Fibroblast of skin of left biceps (primary cell): Measurements from ENCODE around the gene ANXA11.

Experiments used
- DNase-seq, 2 experiments: peaks; one replicate each; pipeline ENCODE4 v3.0.0-alpha.2; 2013; ENCODE audit warnings: low read depth in 2 of 2

The ANXA11 gene

DNA sequence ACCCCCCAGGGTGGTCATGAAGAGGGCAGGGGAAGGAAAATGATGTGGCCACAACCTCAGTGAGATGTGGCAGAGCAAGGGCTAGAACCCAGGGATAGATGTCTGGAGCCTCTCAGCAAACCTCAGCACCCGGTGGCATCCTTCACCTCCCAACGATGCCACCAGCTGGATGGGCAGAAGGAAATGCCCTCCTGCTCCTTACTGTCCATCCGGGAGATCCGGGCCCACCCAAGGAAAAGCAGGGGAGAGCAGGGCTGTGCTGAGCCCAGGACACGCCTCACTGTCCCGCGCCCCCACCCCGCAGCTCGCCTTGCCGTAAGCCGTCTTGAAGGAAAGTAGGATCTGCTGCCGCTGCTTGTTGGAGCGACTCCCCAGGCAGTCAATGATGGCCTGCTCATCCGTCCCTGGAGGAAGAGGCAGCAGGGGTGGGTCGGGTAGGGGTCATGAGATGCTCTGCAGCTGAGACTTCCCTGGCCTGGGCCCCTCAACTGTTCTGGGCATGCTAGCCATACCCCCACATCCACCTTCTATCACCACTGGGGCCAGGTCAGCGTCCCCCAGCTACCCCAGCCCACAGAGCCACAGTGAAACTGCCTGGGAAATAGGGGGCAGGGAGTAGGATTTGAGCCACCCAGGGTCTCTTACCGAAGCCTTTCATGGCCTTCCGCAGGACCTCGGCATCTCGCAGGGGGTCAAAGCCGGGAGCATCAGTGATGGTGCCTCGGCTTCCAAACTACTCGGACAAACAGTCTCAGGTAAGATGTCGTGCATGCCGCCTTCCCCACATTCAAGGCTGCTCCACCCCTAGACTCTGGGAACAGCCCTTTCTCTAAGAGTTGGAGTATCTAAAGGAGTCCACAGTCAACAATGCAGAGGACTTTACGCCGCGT is 38.5 kb downstream of the ANXA11 start:
- no peak for DNase-seq

DNA sequence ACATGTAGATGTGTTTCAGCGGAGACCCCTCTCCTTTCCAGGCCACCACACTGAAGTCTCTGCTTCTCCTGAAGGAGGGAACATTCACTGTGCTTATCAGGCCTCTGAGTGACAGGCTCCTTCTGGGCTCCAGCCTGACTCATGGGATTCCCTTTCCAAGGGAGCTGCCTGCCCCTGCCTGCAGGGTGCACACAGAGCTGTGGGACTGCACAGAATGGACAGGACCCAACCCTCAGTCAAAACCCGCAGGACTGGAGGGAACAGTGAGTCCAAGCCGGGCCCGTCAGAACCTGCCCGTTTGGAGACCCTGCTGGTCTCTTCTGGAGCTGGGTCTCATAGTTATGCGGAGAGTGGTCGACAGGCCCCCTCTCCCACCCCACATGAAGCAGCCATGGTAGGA is 40.2 kb downstream of the ANXA11 start:
- no peak for DNase-seq

DNA sequence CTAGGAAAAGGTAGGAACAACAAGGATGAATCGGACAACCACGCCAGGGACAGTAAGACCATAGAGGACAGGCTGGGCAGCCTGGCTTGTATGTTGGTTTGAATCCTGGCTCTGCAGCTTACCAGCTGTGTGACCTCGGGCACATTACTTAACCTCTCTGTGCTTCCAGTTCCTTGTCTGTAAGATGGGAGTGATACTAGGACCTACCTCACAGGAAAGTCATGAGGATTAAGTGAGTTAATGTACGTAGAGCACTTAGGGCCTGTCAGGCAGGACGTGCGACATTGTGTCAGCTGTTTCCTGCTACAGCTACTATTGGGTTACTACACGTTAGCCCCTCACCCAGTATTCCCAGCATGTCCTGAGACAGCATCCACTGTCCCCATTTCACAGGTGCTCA is 40.7 kb downstream of the ANXA11 start:
- no peak for DNase-seq

DNA sequence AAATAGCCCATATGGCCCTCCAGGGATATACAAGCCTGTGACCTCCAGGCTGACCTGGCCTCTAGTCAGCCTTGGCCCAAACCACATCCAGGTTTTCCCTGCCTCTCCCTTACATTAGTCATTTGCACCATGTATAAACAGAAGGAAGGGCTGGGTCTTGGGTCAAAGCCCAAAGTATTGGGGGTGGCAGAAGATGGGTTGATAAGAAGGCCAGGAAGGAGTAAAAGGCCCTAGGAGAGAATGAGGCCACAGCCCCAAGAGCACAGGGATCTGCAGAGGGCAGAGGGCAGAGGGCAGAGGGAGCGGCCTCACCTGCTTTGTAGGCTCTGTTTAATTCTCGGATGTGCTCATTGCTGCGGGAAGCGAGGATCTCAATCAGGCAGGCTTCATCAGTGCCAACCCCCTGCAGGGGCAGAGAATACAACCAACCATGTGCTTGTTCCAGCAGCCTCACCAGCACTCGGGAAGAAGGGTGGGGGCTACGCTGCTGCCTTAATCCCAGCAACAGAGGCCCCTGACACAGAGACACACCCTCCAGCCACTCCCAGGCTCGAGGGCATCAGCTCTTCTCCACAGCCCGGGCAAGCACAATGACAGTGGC is 41.5 kb downstream of the ANXA11 start:
- DNase-seq = no peak

DNA sequence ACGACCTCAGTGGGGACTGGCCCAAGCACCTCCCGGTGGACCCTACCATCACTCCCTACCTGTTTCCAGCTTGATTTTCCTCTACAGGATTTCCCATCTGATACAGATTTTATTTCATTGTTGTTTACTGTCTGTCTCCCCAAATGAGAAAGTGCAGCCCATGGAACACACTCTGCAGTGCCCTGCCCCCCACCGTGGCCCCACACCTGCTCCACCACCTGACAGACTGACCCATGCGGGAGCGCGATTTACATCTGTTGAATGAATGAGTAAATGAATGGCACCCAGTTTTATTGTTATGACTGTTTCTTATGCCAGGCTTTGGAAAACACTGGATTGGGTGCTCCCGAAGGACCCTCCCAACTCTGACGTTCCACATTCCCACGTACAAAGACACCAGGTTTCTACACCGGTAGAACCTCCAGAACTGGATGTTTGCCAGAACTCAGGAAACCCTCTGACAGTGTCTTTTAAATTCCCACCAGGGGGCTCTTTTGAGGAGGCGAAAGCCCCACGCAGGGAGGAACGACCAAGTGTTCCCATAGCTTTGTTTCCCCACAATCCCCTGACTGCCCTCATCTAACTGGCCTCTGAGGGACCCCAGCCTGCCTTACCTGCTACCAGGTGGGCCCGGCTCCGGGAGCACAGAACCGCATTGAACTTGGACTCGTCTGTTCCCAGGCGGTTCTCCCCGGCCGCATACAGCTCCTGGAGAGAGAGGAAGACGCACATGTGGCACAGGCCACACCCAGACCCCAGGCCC is 43.8 kb downstream of the ANXA11 start:
- no peak for DNase-seq

DNA sequence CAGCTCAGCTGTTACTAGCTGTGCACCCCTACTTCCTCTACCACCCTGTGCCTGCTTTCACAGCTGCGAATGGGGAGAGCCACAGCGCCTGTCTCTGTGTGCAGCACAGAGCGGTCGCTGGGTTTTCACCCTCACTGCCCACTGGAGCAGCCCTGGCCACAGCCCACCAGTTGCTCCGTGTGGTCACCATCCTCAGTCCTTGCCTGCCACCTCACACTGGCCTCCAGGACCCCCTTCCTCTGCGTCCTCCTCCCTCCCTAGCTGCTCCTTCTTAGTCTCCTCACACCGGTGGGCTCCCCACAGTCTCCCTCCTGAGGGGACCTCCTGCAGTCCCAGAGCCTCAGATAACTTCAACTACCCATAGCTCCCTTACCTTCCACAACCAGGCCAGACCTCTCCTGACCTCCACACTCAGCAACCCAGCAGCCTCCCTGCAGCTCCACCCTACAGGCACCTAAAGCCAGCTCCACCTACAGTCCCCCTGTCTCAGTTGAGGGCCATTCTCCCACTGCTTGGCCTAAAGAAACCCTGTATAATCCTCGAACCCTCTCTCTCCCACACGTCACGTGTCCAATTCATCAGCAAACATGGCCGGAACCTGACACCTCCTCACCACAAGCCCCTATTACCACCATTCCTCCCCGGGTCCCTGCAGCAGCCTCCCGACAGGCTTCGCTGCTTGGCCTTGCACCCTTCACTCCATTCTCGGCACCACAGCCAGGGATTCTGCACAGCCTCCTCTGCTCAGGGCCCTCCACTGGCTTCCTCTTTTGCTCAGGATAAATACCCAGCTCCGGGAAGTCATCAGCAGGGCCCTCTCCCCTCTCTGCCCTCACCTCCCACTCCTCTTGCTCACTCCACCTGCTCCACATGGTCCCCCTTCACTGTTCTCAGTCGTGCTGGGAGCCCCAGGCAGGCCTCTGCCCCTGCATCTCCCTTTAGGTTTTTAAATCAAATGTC is 44.7 kb downstream of the ANXA11 start:
- DNase-seq = no peak

DNA sequence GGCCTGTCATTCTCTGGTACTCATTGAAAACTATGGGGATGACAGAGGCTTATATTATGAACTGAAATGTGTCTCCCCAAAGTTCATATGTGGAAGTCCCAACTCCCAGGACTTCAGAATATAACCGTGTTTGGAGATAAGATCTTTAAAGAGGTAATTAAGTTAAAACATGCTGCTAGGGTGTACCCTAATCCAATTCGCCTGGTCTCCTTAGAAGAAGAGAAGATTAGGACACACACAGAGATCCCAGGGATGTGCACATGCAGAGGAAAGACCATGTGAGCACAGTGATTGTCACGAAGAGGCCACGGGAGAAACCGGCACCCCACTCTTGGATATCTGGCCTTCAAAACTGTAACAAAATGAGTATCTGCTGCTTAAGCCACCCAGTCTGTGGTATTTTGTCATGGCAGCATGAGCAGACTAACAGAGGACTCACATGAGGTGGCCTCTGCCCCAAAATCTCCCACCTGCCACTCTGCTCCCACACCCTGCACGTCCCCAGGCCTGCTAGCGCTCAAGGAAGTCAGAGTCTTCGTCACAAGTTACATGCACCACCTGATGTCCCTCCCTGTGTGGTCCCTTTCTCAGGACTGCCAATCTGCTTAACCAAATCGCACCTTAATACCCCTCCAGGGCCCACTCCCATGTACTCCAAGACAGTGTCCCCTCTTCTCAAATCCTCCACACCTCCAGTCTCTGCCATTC is 46.0 kb downstream of the ANXA11 start:
- DNase-seq = no peak

DNA sequence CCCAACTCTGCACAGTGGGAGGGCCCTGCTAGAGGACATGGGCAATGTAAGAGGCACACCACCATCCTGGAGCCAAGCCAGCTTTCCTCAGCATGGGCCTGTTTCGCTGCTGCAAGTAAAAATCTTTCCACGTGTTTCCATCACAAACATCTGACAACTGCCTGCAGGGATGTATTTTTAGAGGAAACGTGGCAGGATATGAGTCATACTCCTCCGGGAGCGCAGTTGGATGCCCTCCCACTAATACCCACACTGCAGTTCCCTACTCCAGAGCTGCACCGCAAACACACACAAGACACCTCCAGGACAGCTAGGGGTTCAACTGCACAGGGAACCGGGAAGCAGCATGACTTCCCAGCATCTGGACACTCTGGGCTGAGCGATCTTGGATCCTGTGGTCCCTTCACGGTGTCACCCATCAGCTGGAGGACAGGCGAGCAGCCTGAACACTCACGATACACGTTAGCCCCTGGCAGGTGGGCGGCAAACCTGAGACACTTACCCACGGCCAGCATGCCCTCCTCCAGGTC is 46.7 kb downstream of the ANXA11 start:
- DNase-seq = peak; percentile 95 to 96

DNA sequence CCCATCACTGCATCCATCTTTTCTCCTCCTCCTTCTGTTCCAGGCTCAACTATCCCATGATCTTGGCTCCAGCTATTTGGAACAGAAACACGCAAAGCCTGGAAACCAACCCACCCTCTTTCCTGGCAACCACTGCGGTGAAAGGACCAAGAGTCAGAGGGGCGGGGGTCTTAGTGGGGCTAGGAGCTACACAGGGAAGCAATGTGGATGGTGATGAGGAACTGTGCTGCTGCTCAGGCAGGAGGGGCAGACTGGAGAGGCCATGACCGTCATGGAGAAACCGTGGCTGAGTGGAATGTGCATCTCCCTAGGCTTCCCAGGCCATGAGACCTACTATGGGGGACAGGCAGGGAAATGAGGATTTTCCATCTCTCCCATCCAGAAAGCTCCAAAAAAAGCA is 47.2 kb downstream of the ANXA11 start:
- DNase-seq = no peak

DNA sequence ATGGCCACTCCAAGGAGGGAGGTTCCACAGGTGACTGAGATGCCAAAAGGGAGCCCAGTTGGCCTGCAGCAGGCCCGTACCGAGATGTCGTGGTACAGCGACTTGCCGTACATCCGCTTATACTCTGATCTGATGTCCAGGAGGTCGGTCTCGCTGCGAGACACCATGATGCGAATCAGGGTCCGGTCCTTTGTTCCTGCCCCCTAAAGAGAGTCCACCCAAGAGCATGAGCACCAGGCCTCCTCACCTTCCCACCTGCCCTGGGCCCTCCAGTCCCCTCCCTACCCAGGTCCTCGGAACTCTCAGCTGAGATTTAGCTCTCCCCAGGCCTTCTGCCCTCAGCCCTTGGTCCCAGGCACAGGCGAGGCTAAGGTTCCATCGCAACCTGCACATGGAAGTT is 47.8 kb downstream of the ANXA11 start:
- DNase-seq = no peak

DNA sequence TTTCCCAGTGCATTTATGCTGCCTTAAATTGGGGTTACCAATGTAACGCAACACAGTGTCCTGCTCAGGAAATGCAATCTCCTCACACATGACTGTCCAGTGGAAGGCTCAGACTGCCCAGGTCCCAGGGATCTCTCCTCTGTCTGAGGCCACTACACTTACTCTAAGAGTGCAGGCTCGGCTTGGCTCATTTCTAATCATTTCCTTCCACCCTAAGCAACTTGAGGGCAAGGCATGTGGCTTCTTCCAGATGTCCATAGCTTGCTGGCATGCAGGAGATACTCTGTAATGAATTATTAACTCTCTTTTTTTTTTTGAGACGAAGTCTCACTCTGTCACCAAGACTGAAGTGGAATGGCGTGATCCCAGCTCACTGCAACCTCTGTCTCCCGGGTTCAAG is 49.1 kb downstream of the ANXA11 start:
- DNase-seq = no peak

DNA sequence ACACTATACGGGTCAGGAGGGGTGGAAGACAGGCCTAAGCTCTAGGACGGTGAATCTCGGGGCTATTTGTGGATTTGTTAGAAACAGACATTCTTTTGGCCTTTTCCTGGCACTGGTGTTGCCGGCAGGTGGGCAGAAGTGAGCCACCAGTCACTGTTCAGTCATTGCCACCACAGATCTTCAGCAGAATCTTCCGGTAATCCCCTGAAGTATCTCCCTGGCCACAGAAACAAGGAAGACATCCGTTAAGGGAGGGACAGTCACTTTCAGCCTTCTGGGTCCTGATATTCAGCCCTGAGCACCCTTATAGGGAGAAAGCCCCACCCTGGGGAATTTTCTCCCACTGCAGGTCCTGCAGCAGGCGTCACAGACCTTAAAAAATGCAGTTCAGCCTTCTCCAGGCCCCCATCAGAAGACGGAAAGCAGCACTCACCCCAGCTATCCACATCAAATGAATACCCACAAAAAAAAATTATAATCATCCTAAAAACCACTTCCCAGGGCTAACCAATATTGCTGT is 49.6 kb downstream of the ANXA11 start:
- DNase-seq = no peak

DNA sequence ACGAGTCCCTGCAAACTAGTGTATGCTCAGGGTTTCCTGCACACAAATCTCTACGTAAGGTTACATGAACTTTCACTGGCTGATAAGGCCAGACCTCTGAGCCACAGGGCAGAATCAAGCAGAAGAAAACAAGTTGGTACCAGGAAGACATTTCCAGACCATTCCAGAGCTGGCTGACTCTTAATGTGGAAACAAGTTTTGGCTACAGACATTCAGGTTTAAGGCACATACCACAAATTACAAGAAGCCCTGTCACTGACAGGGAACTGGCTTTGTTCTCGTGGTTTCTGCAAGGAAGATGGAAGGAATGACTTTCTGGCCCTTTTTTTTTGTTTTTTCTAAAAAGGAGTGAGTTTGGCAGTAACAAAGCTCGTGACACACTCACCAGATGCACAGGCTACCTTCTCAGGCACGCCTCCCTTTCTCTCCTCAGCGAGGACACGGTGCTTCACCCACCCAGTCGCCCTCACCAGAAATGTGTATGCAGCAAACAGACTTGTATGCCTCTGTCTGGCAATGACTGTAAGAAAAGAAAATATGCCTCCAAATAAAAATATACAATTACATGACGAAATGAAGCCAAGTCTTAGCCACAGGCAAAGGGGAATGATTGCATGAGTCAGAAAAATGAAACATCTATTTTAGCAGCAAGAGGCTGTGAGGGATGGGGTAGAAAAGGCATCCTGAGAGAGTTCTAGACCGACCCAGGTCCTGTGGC is 50.2 kb downstream of the ANXA11 start:
- DNase-seq = peak; percentile 84 to 87

DNA sequence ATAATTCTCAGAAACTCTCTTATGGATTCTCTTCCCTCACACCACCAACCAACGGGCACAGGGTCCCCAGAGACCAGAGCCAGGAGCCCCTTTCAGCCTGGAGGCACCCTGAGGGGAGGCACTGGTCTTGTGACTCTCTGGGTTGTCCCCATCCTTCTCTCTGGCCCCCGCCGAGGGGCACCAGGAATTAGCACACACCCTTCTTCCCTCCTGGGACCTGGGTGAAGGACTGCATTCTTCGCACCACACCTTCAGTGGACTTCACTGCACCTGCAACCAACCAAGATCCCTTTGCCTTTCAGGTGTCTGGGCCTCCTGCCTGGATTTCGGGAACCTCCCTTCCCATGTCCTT is 50.7 kb downstream of the ANXA11 start:
- no peak for DNase-seq

DNA sequence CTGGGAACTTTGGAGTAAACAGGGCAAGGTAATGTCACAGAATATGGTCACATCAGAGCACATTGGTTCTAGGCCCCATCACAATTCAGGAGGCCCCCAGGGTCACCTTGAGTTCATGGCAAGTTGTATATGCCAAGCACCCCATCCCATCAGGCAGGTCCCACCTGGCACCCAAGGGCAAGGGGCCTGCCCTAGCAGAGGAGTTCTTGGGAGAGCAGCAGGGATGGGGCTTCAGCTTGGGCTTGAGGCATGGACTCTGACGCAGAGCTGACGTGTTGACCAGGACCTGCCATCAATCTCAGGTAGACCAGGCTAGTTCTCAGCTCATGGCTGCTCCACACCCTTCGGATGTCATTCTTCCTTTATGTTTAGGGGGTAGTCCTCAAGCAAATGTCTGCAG is 51.9 kb downstream of the ANXA11 start:
- DNase-seq = no peak

DNA sequence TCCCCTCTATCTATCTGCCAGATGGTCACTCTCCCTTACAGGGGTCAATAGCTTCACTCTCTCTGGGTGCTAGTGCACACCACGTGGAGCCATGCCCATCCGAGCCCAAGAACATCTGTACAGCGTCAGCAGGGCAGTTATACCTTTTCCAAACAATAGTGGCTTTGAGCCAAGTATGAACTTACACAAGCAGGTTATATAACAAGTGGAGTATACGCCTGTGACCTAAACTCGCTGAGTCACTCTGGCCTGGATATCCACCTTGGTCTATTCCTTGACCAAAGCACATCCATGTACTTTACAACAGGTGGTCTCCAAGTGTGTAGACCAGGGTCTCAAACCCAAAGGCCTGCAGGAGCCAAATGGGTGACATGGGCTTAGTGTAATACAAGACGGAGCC is 52.5 kb downstream of the ANXA11 start:
- no peak for DNase-seq

DNA sequence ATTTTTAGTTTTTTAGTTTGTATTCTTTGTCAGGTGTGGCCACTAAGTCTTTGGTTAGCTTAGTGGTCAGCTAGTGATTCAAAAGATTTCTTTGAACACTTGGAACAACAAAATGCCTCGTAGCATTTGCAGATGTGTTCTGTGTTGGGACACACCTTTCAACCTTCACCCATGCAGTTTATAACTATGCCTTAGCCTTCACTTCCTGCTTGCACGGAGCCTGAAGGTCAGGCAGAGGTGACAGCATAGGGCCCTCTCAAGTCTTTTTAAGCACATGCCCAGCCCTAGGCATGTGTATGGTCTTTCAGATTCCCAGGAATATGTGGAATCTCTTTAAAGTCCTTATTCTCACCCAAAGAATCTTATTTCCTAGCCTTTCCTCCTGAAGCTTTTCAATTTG is 55.2 kb downstream of the ANXA11 start:
- DNase-seq = no peak

DNA sequence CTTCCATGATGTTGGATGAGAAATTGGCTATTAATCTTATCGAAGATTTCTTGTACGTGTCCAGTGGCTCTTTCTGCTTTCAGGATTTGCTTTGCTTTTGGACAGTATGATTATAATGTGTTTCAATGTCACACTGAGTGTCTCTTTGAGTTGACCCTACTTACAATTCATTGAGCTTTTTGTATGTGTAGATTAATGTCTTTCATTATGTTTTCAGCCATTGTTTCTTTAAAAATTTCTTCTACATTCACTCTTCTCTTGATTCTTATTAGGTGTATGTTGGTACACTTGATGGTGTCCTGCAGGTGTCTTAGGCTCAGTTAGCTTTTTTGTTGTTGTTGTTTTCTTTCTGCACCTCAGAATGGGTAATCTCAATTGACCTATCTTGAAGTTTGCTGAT is 56.2 kb downstream of the ANXA11 start:
- no peak for DNase-seq

DNA sequence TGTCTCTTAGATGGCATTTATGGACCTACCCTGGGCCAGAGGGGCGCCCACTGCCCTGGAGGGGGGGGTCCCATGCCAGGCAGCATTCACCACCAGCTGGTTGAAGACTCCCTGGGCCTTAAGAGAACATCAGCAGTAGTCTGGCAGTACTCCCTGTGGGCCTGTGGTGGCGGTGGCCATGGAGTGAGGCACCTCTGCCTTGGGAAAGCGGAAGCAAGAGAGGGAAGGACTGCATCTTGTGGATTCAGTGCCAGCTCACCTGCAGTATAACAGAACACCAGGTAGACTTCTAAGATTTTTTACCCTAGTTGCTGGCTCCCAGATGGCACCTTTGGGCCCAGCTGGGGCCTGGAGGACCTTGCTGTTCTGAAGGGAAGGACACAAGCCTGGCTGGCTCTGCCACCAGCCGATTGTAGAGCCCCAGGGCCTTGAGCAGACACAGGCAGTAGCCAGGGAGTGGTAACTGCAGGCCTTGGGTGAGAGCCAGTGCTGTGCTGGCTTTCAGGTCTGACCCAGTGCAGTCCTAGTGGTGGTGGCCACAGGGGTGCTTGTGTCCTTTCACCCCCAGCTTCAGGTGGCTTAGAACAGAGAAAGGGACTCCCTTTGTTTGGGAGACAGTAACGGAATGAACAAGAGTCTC is 57.1 kb downstream of the ANXA11 start:
- DNase-seq = no peak
